Activated CD4-positive, alpha-beta T cell treated with anti-CD3 and anti-CD28 coated beads, Interleukin-2, amount 50 U/mL, for 16 hours (primary cell): ENCODE measurements around the gene MSRB1.
"Not testable (repeated sequence)": the region's sequence is repeated elsewhere in the genome, so short reads cannot be mapped to it uniquely, and the experiment has no call there.

Source experiments
- DNase-seq: peaks from one replicate; pipeline ENCODE4 v3.0.0-alpha.2; 2020

The MSRB1 gene

DNA sequence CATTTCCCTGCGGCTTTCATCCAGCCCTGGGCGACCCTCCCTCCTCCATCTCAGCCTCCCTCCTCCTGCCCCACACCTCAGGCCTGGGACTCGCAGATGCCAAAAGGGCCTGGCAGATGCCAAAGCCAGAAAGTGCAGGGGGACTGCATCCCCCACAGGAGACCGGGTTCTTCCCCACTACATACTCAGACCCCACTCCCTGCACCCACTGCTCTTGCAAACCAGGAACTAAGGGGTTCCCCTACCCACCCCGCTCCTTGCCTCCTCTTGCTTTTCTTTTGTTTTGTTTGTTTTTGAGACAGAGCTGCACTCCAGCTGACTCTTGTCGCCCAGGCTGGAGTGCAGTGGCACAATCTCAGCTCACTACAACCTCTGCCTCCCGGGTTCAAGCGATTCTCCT is 28.0 kb downstream of the MSRB1 start:
- DNase-seq: no peak

GRCh38 chr16:1914084-1914608 is 28.9 kb downstream of the MSRB1 start:
- DNase-seq: no peak

- DNase-seq: no peak
These were observed 29.5 kb downstream of the MSRB1 start for GRCh38 chr16:1913327-1914083.

- DNase-seq: no peak
These were observed 30.8 kb downstream of the MSRB1 start for GRCh38 chr16:1912215-1912543.

DNA sequence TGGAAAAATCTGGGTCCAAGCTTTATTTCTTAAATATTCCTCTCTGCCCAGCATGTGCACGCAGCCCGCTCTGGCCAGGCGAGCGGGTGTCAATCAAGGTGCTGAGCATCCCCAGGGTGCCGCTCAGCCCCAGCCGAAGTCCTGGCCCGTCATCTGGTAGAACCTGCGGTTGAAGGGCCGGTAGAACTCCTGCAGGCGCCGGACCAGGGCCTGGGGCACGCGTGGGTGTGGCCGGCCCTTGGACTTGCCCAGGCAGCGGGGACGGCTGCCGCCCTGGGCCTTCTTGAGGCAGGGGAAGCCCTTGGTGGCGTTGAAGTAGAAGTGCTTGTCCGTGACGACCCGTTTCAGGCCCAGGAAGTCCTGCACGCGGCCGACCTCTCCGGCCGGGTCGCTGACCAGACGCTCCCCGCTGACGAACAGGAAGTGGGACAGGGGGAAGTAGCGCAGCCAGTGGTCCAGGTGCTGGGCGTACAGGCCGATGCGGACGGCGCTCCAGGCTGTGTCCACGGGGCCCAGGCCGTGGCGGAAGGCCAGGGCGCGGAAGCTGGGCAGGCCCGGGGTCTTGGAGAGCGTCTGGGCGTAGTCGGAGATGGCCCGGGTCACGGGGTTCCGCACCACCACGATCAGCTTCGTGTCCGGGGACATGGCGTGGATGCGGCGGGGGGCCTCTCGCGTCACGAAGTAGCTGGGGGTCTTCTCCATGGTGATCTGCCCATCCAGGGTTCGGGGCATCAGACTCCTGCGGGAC is 31.4 kb downstream of the MSRB1 start:
- no peak for DNase-seq

GRCh38 chr16:1909561-1910231 is 33.3 kb downstream of the MSRB1 start:
- DNase-seq: no peak

DNA sequence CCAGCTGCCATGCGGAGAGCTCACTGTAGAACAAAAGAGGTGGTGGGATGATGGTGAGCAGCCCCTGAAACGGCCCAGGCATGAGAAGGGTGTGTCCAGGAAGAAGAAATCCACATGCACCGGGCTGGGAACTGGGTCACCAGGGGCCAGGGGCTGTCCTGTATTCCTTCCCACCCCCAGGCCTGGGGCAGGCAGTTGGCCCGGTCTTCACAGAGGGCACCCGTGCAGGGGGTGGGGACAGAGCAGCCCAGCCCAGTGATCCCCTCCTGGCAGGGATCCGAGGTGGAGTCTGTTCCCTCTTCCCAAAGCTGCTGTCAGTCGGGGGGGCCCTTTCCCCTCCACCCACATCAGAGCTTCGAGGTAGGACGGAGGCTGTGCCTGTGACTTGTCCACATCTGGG is 34.0 kb downstream of the MSRB1 start:
- DNase-seq: no peak

DNA sequence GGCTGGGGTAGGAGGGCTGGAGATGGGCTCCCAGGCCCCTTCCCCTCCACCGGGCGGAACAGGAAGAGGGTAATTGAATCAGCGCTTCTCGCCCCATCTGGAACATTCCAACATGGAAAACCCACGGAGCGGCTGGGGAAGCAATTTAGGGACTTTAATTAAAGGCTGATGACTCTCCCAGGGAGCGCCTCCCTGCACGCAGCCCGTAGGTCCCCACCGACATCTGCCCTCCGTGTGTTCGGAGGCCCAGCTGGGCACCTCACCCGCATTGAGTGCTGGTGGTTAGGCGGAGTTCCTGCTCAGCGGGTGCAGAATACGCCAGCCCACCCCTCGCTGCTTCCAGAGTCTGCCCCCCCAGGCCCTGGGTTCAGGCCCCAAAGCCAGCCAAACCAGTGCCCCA is 34.8 kb downstream of the MSRB1 start:
- DNase-seq: no peak

GRCh38 chr16:1907226-1907860 is 35.7 kb downstream of the MSRB1 start:
- DNase-seq: no peak

DNA sequence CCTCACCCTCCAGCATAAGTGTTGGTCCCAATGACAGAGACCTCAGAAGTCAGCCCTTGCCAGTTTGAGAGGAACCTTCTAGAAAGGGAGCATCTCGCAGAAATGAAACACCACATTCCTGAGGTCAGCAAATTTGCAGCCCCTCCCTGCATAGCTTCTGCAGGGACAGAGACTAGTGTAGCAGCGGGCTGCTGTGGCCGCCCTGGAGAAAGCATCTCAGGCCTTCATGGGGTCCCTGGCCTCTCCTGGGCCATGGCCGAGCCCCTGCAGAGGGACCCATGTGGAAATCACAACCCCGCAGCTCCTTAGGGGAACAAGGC is 36.2 kb downstream of the MSRB1 start:
- DNase-seq: no peak

DNA sequence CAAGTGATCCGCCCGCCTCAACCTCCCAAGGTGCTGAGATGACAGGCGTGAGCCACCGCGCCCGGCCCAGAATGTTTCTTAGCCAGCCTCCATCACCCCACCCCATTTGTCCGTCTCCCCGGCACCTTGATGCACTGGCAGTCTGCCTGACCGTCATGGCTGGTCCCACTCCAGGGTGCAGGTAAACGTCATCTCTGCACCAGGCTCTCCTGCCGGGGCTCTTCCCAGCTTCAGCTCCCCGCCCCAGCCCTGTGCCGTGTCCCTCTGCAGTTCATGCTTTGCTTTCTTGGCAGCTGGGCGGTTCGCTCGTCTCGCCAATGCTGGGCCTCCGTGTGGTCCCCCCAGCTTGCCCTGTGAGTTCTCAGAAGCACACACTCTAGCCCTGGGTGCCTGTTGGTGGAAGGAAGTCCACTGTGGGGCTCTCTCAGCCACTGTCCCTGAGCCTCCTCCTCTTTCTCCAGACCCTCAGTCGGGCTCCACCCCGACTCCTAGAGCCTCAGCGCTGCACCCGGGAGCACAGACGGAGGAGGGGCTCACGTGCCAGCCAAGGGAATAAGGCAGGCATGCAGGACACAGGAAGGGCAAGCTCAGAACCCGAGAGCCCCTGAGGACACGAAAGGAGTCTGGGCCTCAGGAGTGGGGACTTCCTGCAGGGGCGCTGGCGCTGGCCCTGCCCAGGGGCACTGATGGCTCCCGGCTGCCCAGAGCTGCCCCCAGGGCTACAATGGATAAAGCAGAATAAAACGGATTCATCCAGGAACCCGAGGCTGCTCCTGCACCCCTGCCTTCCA is 36.7 kb downstream of the MSRB1 start:
- DNase-seq: no peak

DNA sequence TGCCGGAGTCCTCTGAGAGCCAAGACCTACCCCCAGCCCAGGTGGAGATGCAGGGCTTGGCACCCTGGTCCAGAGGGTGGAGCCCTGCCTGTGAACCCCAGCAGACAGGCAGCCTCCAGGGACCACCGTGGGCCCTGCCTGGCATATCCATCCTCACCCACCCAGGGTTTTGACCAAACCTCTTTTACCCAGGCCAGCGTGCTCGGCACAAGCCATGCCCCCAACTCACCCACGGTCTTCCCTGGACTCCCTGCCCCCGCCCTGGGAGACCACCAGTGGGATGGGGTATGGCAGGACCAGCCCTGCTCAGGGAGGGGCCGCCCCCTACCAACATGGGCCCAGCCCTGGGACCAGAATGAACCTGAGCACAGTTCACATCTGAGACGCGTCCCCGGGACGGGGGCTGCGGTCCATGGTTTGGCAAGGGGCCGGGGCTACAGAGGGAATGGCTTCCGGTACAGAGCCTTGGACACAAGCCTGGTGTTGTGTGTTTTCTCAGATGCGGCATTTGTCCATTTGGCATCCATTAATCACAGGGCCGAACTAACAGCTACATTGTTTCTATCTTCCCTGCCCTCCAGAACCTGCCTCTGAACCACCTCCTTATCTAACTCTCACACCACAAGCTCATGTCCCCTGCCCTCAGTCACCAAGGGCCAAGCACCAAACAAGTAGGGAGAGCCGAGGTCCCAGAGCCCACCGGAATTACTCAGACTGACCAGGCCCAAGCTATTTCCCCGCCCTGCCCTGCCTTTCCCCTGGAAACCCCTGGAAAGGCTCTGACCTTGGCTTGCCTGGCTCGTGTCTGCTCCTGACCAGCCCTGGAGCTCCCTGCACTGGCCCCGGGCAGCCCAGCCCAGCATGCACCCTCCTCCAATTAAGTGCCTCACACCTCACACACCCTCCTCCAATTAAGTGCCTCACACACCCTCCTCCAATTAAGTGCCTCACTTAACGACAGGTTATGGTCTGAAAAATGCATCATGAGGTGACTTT is 38.9 kb downstream of the MSRB1 start:
- DNase-seq: no peak

- no peak for DNase-seq
These were observed 39.8 kb downstream of the MSRB1 start for GRCh38 chr16:1903220-1903574.

DNA sequence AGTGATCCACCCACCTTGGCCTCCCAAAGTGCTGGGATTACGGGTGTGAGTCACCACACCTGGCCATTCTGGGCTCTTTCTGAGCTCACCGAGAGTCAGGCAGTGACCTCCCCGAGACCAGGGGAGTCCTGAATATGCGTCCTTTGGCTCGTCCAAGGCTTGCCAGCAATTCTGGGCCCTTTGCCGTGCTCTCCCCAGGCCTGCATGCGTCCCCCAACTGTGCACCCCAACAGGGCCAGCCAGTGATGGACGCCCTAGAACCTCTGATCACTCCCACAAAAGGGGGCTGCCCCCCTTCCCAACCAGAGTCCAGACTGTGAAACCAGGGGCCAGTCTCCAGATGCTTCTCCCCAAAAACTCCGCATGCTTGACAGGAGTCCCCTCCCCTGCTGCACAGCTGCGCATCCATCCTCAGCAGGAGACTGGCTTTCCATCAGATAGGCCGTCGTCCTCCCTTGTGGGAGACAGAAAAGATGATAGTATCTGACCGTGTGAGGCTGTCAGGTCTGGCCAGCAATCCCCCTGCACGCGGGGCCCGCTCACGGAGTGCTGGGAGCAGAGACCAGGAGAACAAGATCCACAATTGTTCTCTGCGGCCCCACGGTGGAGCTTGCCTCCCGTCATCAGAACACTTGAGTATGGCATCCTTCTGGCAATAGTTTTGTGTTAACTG is 40.3 kb downstream of the MSRB1 start:
- DNase-seq: no peak

DNA sequence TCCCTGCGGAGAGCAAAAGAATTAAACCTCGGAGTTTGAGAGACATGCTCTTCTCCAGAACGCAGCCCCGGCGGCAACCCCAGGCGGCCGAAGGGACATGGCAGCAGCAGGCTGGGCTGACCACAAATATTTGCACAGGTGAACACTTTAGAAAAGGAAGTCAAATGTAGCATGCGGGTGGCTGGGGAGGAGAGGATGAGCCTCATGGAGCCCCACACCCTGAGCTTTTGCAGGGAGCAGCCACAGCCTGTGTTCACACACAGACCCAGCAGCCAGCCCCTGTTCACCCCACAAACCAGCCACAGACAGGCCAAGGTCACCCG is 42.6 kb downstream of the MSRB1 start:
- no peak for DNase-seq

- no peak for DNase-seq
These were observed 43.2 kb downstream of the MSRB1 start for GRCh38 chr16:1899641-1900451.

DNA sequence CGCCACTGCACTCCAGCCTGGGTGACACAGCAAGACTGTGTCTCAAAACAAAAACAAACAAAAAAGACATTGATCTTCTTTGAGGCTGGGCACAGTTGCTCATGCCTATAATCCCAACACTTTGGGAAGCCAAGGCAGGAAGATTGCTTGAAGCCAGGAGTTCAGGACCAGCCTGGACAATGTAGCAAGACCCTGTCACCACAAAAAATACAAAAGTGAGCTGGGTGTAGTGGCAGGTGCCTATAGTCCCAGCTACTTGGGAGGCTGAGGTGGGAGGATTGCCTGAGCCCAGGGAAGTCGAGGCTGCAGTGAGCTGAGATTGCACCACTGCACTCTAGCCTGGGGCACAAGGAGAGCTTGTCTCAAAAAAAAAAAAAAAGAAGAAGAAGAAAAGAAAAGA is 45.3 kb downstream of the MSRB1 start:
- DNase-seq: not testable (repeated sequence)

GRCh38 chr16:1895949-1896675 is 46.9 kb downstream of the MSRB1 start:
- DNase-seq: no peak

GRCh38 chr16:1895068-1895467 is 47.9 kb downstream of the MSRB1 start:
- DNase-seq: no peak

GRCh38 chr16:1890708-1891050 is 52.3 kb downstream of the MSRB1 start:
- DNase-seq: no peak
